Fibroblast of pulmonary artery (primary cell): ENCODE results near the gene ARHGAP24.
"Not testable (repeated sequence)": the region's sequence is repeated elsewhere in the genome, so short reads cannot be mapped to it uniquely, and the experiment has no call there.

Experiments used
- DNase-seq: peaks from one replicate; pipeline ENCODE4 v3.0.0-alpha.2; 2010; ENCODE audit warnings: low read depth
- H3K4me3 ChIP-seq: replicated peaks from 2 replicates; pipeline ENCODE4 v1.5.1; 2011; ENCODE audit warnings: low read depth, mild to moderate bottlenecking, control low read depth, low read length, moderate library complexity
- TF ChIP-seq, protein P1 (sequence below): IDR thresholded peaks from 2 replicates; pipeline ENCODE4 v1.5.1; 2011; ENCODE audit warnings: mild to moderate bottlenecking, control low read depth, low read length, inconsistent platforms; ENCODE audit errors: missing control alignments

Gene ARHGAP24

GRCh38 chr4:85905761-85906160 is 430.8 kb downstream of the ARHGAP24 start:
- no peak overlapping the region for H3K4me3 ChIP-seq
- TF ChIP-seq, protein P1, sequence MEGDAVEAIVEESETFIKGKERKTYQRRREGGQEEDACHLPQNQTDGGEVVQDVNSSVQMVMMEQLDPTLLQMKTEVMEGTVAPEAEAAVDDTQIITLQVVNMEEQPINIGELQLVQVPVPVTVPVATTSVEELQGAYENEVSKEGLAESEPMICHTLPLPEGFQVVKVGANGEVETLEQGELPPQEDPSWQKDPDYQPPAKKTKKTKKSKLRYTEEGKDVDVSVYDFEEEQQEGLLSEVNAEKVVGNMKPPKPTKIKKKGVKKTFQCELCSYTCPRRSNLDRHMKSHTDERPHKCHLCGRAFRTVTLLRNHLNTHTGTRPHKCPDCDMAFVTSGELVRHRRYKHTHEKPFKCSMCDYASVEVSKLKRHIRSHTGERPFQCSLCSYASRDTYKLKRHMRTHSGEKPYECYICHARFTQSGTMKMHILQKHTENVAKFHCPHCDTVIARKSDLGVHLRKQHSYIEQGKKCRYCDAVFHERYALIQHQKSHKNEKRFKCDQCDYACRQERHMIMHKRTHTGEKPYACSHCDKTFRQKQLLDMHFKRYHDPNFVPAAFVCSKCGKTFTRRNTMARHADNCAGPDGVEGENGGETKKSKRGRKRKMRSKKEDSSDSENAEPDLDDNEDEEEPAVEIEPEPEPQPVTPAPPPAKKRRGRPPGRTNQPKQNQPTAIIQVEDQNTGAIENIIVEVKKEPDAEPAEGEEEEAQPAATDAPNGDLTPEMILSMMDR: no peak
- no peak for DNase-seq

DNA sequence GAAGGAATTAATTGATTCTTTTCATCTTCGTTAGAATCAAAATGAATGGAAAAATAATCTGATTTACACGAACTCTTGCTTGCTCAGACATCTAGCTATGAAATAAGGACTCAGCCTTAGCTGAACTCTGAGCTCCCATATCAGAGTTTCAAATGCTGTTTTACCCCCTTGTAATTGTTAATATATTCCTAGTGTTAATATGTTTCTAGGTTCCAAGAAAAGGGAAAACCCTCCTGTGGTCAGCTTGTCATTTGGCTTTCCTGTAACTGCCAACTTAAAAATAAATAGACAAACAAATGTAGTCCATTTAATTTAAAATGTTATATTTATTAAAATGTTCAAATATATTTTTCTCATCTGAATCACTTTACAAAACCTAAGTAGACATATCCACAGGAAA is 432.1 kb downstream of the ARHGAP24 start:
- no peak for DNase-seq
- TF ChIP-seq, protein P1: no peak
- H3K4me3 ChIP-seq: no peak overlapping the region

GRCh38 chr4:85909851-85910250 is 434.9 kb downstream of the ARHGAP24 start:
- TF ChIP-seq, protein P1: no peak
- DNase-seq: no peak
- no peak overlapping the region for H3K4me3 ChIP-seq

DNA sequence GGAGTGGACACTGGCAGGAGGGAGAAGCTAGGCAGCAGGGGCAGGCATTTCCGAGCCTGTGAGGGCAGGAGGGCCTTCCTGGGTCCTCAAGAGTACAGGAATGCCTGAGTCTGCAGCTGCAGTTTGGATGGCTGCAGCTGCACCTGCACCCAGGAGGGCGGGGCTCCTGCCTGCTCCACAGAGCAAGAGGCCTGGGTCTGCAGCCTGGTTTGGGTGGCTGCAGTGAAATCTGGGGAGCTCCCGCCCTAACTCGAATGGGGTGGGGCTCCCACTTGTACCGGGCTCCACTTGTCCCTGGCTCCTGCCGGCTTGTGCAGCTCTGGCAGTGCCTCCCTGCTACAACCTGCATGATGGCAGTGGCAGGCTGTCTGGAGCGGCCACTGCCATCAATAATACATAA is 436.0 kb downstream of the ARHGAP24 start:
- DNase-seq: no peak
- TF ChIP-seq, protein P1: no peak
- no peak overlapping the region for H3K4me3 ChIP-seq

DNA sequence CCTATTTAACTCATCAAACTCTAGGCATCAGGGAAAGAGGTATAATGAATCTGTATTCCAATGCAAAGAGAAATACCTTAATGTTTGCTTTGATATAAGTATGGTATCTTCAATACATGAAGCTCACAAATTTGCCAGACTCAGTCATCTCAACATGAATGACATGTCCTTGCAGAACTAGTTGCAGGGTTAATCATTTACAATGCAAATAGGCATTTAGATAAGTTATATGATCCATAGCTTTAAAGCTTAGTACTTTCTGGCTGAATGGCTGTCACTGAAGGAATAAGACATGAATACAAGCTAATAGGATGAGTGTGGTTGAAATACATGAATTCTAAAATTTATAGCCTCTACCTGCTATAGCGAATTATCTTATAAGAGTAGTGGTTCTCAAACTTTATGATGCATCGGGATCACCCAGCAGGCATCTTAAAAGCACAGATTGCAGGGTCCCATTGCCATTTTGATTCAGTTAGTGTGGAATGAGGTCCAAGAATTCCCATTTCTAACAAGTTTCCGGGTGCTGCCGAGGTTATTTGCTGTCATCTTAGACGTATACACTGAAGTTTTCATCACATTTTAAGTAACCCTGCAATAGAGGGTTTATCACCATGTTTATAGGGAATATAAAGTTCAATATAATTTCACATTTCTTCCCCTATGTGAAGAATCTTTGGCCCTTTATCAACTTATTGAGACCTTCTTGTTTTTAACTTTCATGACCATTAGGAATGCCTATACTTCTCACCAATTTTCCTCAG is 439.2 kb downstream of the ARHGAP24 start:
- TF ChIP-seq, protein P1: no peak
- H3K4me3 ChIP-seq: no peak overlapping the region
- DNase-seq: no peak

DNA sequence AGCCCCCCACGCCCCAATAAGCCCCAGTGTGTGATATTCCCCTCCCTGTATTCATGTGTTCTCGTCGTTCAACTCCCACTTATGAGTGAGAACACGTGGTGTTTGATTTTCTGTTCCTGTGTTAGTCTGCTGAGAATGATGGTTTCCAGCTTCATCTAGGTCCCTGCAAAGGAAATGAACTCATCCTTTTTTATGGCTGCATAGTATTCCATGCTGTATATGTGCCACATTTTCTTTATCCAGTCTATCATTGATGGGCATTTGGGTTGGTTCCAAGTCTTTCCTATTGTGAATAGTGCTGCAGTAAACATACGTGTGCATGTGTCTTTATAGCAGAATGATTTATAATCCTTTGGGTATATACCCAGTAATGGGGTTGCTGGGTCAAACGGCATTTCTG is 440.6 kb downstream of the ARHGAP24 start:
- not testable (repeated sequence) for DNase-seq, H3K4me3 ChIP-seq

DNA sequence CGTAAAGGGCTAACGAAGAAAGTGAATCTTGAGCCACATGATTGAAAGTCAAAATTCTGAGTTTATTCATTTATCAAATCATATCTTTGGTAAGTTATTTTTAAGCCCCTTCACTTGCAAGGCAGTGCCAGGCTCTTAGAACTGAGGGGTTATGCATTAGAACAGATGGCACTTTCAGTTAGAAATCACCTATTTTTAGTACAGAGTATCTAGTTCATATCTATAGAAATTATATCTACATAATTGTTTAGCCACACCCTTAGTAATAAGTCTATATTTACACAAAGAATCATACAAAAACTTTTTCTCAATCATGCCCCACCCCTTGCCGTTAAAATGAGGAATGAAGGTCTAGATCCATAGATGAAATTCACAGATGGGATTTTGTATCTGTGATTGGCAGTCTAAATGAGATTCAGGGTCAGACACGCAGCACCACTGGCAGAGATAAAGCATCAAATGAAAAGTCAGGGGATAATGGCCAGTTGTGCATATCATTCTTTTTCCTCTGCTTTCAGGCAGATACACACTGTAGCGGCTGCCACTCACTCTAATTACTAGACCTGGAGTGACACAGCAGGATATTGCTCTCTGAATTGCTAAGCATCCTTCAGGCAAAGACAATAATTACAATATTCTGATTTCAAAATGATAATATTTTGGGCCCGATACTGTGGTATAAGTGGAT is 444.4 kb downstream of the ARHGAP24 start:
- TF ChIP-seq, protein P1: no peak
- DNase-seq: no peak
- no peak overlapping the region for H3K4me3 ChIP-seq
